ENCODE data around the gene STARD8.

Gene STARD8

GRCh38 chrX:68693481-68694434, 46.3 kb downstream of the STARD8 start:
- no peak for DNase-seq

- DNase-seq = no peak
These were observed 47.2 kb downstream of the STARD8 start for GRCh38 chrX:68694435-68695205.

GRCh38 chrX:68695206-68695845, 47.9 kb downstream of the STARD8 start:
- DNase-seq = no peak

- no peak for DNase-seq
These were observed 49.0 kb downstream of the STARD8 start for GRCh38 chrX:68696267-68696990.

- no peak for DNase-seq
These were observed 49.6 kb downstream of the STARD8 start for GRCh38 chrX:68697036-68697435.

GRCh38 chrX:68697465-68698125, 50.1 kb downstream of the STARD8 start:
- no peak for DNase-seq

GRCh38 chrX:68698942-68699341, 51.5 kb downstream of the STARD8 start:
- no peak for DNase-seq

- no peak for DNase-seq
These were observed 52.7 kb downstream of the STARD8 start for GRCh38 chrX:68699960-68700746.

GRCh38 chrX:68703369-68703768, 55.9 kb downstream of the STARD8 start:
- no peak for DNase-seq

GRCh38 chrX:68703846-68704245, 56.4 kb downstream of the STARD8 start:
- DNase-seq = no peak

GRCh38 chrX:68705986-68706385, 58.5 kb downstream of the STARD8 start:
- no peak for DNase-seq

GRCh38 chrX:68708503-68709290, 61.2 kb downstream of the STARD8 start:
- no peak for DNase-seq

- peak in 1 of 3 experiments; percentile 45 for DNase-seq
These were observed 63.6 kb downstream of the STARD8 start for GRCh38 chrX:68710870-68711576.

GRCh38 chrX:68711845-68712244, 64.4 kb downstream of the STARD8 start:
- DNase-seq = no peak

GRCh38 chrX:68714856-68715255, 67.4 kb downstream of the STARD8 start:
- no peak for DNase-seq

GRCh38 chrX:68717196-68717595, 69.7 kb downstream of the STARD8 start:
- no peak for DNase-seq

GRCh38 chrX:68717663-68718442, 70.4 kb downstream of the STARD8 start:
- DNase-seq = no peak

- DNase-seq = no peak
These were observed 71.0 kb downstream of the STARD8 start for GRCh38 chrX:68718443-68718820.

Measured in NCI-H1417 (cell line).